CD4-positive, CD25-positive, alpha-beta regulatory T cell (primary cell): Measurements from ENCODE around the gene RAB9A. TPM values are rescaled to one million over a fixed set of nuclear protein-coding genes. Genes with fewer than 3 reads are reported as not detected.
"Not testable (repeated sequence)": the region's sequence is repeated elsewhere in the genome, so short reads cannot be mapped to it uniquely, and the experiment has no call there.

Experiments used
- ATAC-seq, 2 donors: fragments of 150-1000 bp; cut with Tn5 transposase; one replicate each; pipeline ENCODE4 v1.10.0; 2021; ENCODE audit warnings: low read depth in 2 of 2, moderate number of reproducible peaks in 2 of 2, moderate library complexity in 1 of 2
- DNase-seq, 3 donors: peaks; one replicate each; pipeline versions ENCODE4 v3.0.0 to v3.0.0-alpha.2; 2012 to 2022; ENCODE audit warnings: mixed read lengths in 1 of 3
- H3K27ac ChIP-seq: one replicate; pipeline ENCODE4 v1.7.0; 2013; ENCODE audit warnings: mild to moderate bottlenecking, low read length; ENCODE audit not compliant: insufficient read depth, poor library complexity, severe bottlenecking
- H3K27me3 ChIP-seq: one replicate; pipeline ENCODE4 v1.7.0; 2013; ENCODE audit warnings: low read length; ENCODE audit not compliant: control insufficient read depth, insufficient read depth
- H3K36me3 ChIP-seq: one replicate; pipeline ENCODE4 v1.7.0; 2013; ENCODE audit warnings: mild to moderate bottlenecking, low read length, moderate library complexity; ENCODE audit not compliant: control insufficient read depth, insufficient read depth
- H3K4me1 ChIP-seq: 2 replicates; pipeline ENCODE4 v1.7.0; 2013; ENCODE audit warnings: mild to moderate bottlenecking, low read length; ENCODE audit not compliant: insufficient read depth, control insufficient read depth, poor library complexity, severe bottlenecking
- H3K4me3 ChIP-seq: one replicate; pipeline ENCODE4 v1.7.0; 2013; ENCODE audit warnings: low read depth, mild to moderate bottlenecking, low read length, moderate library complexity
- H3K9me3 ChIP-seq, 2 experiments: 1 replicate in 1 of 2; 2 replicates in 1 of 2; pipeline ENCODE4 v1.7.0; 2013; ENCODE audit warnings: low read length in 2 of 2, mild to moderate bottlenecking in 1 of 2, moderate library complexity in 1 of 2; ENCODE audit not compliant: control insufficient read depth in 2 of 2
- H3K27ac Mint-ChIP-seq, 3 donors: one replicate each; pipeline ENCODE4 v1.8.0; 2020 to 2022; ENCODE audit warnings: mild to moderate bottlenecking in 3 of 3, mixed read lengths in 3 of 3, moderate library complexity in 2 of 3
- H3K27me3 Mint-ChIP-seq: one replicate; pipeline ENCODE4 v1.8.0; 2022; ENCODE audit warnings: mild to moderate bottlenecking, mixed read lengths
- H3K36me3 Mint-ChIP-seq: one replicate; pipeline ENCODE4 v1.8.0; 2020; ENCODE audit warnings: mixed read lengths
- H3K4me1 Mint-ChIP-seq, 4 donors: one replicate each; pipeline ENCODE4 v1.8.0; 2020 to 2022; ENCODE audit warnings: mixed read lengths in 4 of 4, mild to moderate bottlenecking in 1 of 4
- H3K4me3 Mint-ChIP-seq, 4 donors: one replicate each; pipeline ENCODE4 v1.8.0; 2020 to 2022; ENCODE audit warnings: mild to moderate bottlenecking in 4 of 4, mixed read lengths in 4 of 4, moderate library complexity in 3 of 4
- H3K9me3 Mint-ChIP-seq, 7 donors: one replicate each; pipeline ENCODE4 v1.8.0; 2020 to 2022; ENCODE audit warnings: mixed read lengths in 7 of 7, mild to moderate bottlenecking in 3 of 7, moderate library complexity in 2 of 7
- polyA plus RNA-seq, 4 donors: library from polyadenylated mRNA; unstranded; fragments of 300-500 nt; fragmentation: Illumina TruSeq; gene quantifications; one replicate each; pipeline ENCODE4 v1.2.3, GENCODE V29; 2021
- total RNA-seq: library from RNA; stranded (reverse); gene quantifications from one replicate; pipeline ENCODE4 v1.2.3, GENCODE V29; 2022

Gene RAB9A
- total and polyA plus RNA-seq, 5 donors from 2014 or later, result 22.8 to 33.4 (median 25.0) TPM

DNA sequence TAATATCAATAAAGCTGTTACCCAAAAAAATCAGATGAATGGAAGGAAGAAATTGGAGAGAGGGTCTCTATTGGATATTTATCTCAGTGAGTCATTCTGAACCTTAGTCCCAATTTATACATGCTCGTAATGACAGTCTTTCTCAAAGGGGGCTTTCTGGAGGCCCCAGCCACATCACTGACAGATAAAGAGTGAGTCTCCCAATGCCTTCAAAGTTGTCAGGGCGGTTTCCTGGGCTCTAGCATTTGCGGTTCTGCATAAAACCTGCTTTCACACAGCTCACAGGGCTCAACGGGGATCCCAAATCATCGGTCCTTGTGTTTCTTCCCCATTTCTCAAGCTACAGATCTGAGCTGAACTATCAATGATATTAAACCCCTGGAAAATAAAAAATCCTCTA lies 18.7 kb upstream of the RAB9A start:
- no peaks in the 10 kb centered on the region for H3K27me3 ChIP-seq
- H3K4me1 ChIP-seq, result peaks cover 4% of the 10 kb centered on the region
- Mint-ChIP-seq H3K4me3 (peak overlapping the region in 1 of 4 donors; percentile 10), H3K9me3 (no peaks in the 10 kb centered on the region), H3K36me3 (peaks cover 22% of the 10 kb centered on the region), H3K4me1 (peaks cover 0 to 5% (median 0%) of the 10 kb centered on the region in 4 donors), H3K27ac (peak overlapping the region in 1 of 3 donors; percentile 14), H3K27me3 (no peaks in the 10 kb centered on the region)
- no peak overlapping the region for H3K4me3 ChIP-seq
- ATAC-seq (no peak), DNase-seq (no peak)
- no peaks in the 10 kb centered on the region for H3K9me3 ChIP-seq
- H3K27ac ChIP-seq, result no peak overlapping the region
- H3K36me3 ChIP-seq, result no peaks in the 10 kb centered on the region

DNA sequence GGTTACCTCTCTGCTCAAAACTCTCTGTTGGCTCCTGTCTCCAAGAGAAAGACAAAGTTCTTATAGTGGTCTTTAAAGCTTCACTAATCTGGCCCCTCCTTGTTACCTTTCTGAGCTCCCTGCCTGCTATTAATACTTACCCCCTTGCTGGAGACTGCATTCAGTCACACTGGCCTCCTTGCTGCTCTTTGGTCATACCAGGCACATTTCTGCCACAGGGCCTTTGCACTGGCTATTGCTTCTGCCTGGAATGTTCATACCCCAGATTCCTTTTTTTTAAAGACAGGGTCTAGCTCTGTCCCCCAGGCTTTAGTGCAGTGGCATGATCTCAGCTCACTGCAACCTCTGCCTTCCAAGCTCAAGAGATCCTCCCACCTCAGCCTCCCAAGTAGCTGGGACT lies 15.9 kb upstream of the RAB9A start:
- no peaks in the 10 kb centered on the region for H3K27me3 ChIP-seq
- H3K9me3 ChIP-seq, result no peaks in the 10 kb centered on the region
- DNase-seq (no peak), ATAC-seq (no peak)
- H3K4me3 Mint-ChIP-seq, result no peak overlapping the region
- no peak overlapping the region for H3K27ac Mint-ChIP-seq
- H3K4me3 ChIP-seq, result no peak overlapping the region
- H3K27ac ChIP-seq, result no peak overlapping the region
- H3K9me3 Mint-ChIP-seq, result no peaks in the 10 kb centered on the region
- H3K36me3 ChIP-seq, result no peaks in the 10 kb centered on the region
- peaks cover 15% of the 10 kb centered on the region for H3K36me3 Mint-ChIP-seq
- no peaks in the 10 kb centered on the region for H3K27me3 Mint-ChIP-seq
- peaks cover 4% of the 10 kb centered on the region for H3K4me1 ChIP-seq
- H3K4me1 Mint-ChIP-seq, result peaks cover 0 to 5% (median 0%) of the 10 kb centered on the region in 4 donors

DNA sequence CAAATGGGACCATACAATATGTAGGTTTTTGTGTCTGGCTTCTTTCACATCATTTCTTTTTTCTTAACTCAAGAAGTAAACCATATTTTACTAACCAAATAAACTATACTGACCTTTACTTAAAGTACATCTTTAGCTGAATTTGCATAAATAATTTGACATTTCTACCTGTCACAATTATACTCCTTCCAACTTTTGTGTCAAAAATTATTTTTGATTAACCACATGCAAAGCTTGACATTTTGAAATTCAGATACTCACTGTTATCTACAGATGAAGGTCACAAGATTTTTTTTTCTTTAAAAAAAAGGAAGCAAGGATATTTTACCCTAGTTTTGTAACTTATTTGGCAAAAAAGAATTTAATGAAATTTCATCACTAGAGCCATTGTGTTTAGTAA lies 12.0 kb upstream of the RAB9A start:
- H3K36me3 Mint-ChIP-seq, result peaks cover 11% of the 10 kb centered on the region
- no peaks in the 10 kb centered on the region for H3K27me3 Mint-ChIP-seq
- H3K4me1 Mint-ChIP-seq, result no peaks in the 10 kb centered on the region
- Histone ChIP-seq H3K4me3 (no peak overlapping the region), H3K27me3 (no peaks in the 10 kb centered on the region), H3K27ac (no peak overlapping the region), H3K9me3 (no peaks in the 10 kb centered on the region), H3K4me1 (no peaks in the 10 kb centered on the region), H3K36me3 (no peaks in the 10 kb centered on the region)
- no peak overlapping the region for H3K27ac Mint-ChIP-seq
- no peak overlapping the region for H3K4me3 Mint-ChIP-seq
- no peak for DNase-seq
- ATAC-seq, result no peak
- peaks cover 0 to 4% (median 0%) of the 10 kb centered on the region in 7 donors for H3K9me3 Mint-ChIP-seq

DNA sequence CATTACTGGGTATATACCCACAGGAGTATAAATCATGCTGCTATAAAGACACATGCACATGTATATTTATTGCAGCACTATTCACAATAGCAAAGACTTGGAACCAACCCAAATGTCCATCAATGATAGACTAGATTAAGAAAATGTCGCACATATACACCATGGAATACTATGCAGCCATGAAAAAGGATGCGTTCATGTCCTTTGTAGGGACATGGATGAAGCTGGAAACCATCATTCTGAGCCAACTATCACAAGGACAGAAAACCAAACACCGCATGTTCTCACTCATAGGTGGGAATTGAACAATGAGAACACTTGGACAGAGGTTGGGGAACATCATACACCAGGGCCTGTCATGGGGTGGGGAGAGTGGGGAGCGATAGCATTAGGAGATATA lies 9.2 kb upstream of the RAB9A start:
- H3K27ac Mint-ChIP-seq, H3K36me3 ChIP-seq, H3K9me3 Mint-ChIP-seq, H3K27ac ChIP-seq, H3K27me3 Mint-ChIP-seq, H3K4me1 Mint-ChIP-seq, H3K27me3 ChIP-seq, H3K4me3 ChIP-seq, H3K9me3 ChIP-seq, ATAC-seq, H3K36me3 Mint-ChIP-seq, H3K4me3 Mint-ChIP-seq, H3K4me1 ChIP-seq, DNase-seq: not testable (repeated sequence)

DNA sequence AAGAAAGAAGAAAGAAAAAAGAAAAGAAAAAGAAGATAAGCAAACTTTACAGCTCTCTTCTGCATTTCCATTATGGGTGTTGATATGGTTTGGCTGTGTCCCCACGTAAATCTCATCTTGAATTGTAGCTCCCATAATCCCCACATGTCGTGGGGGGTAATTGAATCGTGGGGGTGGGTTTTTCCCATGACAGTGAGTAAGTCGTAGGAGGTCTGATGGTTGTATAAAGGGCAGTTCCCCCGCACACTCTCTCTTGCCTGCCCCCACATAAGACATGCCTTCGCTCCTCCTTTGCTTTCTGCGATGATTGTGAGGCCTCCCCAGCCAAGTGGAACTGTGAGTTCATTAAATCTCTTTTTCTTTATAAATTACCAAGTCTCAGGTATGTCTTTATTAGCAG lies 7.3 kb upstream of the RAB9A start:
- Mint-ChIP-seq H3K27ac (peak overlapping the region in 1 of 3 donors; percentile 95), H3K4me1 (peaks cover 0 to 2% (median 0%) of the 10 kb centered on the region in 4 donors), H3K9me3 (peaks cover 0 to 4% (median 0%) of the 10 kb centered on the region in 7 donors), H3K27me3 (no peaks in the 10 kb centered on the region), H3K36me3 (peaks cover 4% of the 10 kb centered on the region), H3K4me3 (no peak overlapping the region)
- ATAC-seq (no peak), DNase-seq (no peak)
- no peaks in the 10 kb centered on the region for H3K4me1 ChIP-seq
- no peaks in the 10 kb centered on the region for H3K9me3 ChIP-seq
- H3K27ac ChIP-seq, result no peak overlapping the region
- no peaks in the 10 kb centered on the region for H3K27me3 ChIP-seq
- no peaks in the 10 kb centered on the region for H3K36me3 ChIP-seq
- H3K4me3 ChIP-seq, result no peak overlapping the region

DNA sequence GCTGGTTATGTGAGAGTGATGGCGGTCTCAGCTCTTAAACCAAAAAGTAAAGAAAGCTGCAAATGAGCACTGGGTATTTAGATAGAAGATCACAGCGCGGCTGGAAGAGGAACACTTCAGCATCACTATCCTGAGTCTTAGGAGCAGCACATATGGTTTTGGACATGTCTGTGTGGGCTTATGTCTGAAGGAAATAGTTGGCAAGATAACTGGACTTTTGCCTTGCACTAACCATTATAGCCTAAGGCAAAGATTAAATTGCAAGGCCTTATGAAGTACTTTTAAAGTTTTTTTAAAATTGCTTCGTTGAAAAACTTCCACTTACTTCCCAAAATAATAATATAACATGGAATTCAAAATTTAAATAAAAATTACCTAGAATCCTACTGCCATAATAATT lies 4.6 kb upstream of the RAB9A start:
- no peak for ATAC-seq
- H3K4me1 Mint-ChIP-seq, result peaks cover 6 to 11% (median 8%) of the 10 kb centered on the region in 4 donors
- H3K4me3 Mint-ChIP-seq, result no peak overlapping the region
- peaks cover 8% of the 10 kb centered on the region for H3K4me1 ChIP-seq
- H3K4me3 ChIP-seq, result no peak overlapping the region
- H3K27ac ChIP-seq, result no peak overlapping the region
- H3K27me3 ChIP-seq, result no peaks in the 10 kb centered on the region
- no peaks in the 10 kb centered on the region for H3K27me3 Mint-ChIP-seq
- H3K36me3 Mint-ChIP-seq, result peaks cover 4% of the 10 kb centered on the region
- peaks cover 0 to 1% (median 0%) of the 10 kb centered on the region in 7 donors for H3K9me3 Mint-ChIP-seq
- no peaks in the 10 kb centered on the region for H3K9me3 ChIP-seq
- H3K27ac Mint-ChIP-seq, result no peak overlapping the region
- DNase-seq, result no peak
- H3K36me3 ChIP-seq, result no peaks in the 10 kb centered on the region

DNA sequence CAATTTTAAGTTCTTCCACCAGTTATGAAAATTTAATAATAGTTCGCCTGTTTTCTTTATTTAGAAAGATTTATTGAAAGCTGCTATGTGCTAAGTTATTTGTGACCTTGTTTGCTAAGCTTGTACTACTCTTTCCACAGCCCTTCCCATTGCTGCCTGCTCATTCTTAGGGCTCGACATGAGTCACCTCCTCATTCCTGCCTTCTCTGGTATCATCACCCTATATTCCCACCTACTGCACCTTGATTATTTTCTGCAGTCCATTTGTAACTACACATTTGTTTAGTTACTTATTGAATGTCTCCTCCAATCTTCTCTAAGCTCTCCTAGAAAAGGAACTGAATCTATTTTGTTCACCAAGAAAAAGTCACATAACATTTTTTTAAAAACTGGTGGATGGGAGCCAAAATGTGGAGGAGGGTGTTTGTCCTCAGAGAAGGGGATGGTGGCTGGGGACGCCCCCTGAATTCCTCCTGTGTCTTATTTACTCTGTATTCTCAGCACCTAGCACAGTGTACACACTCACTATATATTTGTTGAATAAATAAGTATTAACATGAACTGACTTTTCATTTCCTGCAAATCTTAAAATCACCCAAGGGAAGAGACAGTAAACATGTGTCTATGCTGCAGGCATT lies 3.7 kb upstream of the RAB9A start:
- Histone ChIP-seq H3K9me3 (no peaks in the 10 kb centered on the region), H3K27me3 (no peaks in the 10 kb centered on the region), H3K4me3 (no peak overlapping the region), H3K27ac (no peak overlapping the region), H3K4me1 (peaks cover 16% of the 10 kb centered on the region), H3K36me3 (no peaks in the 10 kb centered on the region)
- Mint-ChIP-seq H3K27ac (no peak overlapping the region), H3K4me1 (peaks cover 8 to 19% (median 10%) of the 10 kb centered on the region in 4 donors), H3K27me3 (no peaks in the 10 kb centered on the region), H3K36me3 (peaks cover 4% of the 10 kb centered on the region), H3K4me3 (peak overlapping the region in 1 of 4 donors; percentile 36), H3K9me3 (peaks cover 0 to 1% (median 0%) of the 10 kb centered on the region in 7 donors)
- DNase-seq, result no peak
- ATAC-seq, result no peak

DNA sequence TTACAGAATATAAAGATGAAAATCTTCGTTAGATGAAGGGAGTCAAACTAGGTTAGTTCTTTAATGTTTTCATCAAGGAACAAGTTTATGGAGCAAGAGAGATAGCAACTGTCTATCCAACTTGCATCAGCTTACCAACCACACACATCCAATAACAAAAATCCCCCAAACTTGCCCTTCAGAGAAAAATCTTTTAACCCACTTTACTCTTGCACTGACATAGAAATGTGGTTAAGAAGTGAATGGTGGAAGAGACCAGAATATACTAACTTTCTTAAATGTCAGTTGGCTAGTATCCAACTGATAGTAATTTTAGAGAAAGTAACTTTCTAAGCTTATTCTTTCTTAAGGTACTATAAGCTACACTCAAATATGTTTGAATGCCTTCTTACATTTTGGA lies 1.7 kb upstream of the RAB9A start:
- Mint-ChIP-seq H3K4me1 (peaks cover 11 to 29% (median 17%) of the 10 kb centered on the region in 4 donors), H3K27ac (peak overlapping the region in 2 of 3 donors; percentile 11 to 93), H3K9me3 (no peaks in the 10 kb centered on the region), H3K27me3 (no peaks in the 10 kb centered on the region), H3K4me3 (peak overlapping the region in 1 of 4 donors; percentile 47), H3K36me3 (no peaks in the 10 kb centered on the region)
- Histone ChIP-seq H3K27me3 (no peaks in the 10 kb centered on the region), H3K4me1 (peaks cover 22% of the 10 kb centered on the region), H3K27ac (no peak overlapping the region), H3K9me3 (no peaks in the 10 kb centered on the region), H3K4me3 (no peak overlapping the region), H3K36me3 (no peaks in the 10 kb centered on the region)
- no peak for ATAC-seq
- no peak for DNase-seq
